K562 (cell line): ENCODE measurements around the gene AP1AR.

Experiments used
- CTCF ChIP-seq, 3 experiments: IDR thresholded peaks in 2 of 3; conservative IDR thresholded peaks in 1 of 3; 2 replicates each; pipeline ENCODE4 v1.5.1; 2011 to 2012; ENCODE audit warnings: low read length in 3 of 3, mild to moderate bottlenecking in 3 of 3, control low read depth in 2 of 3, improper control_type of control experiment in 1 of 3, inconsistent platforms in 1 of 3, low read depth in 1 of 3, mixed read lengths in 1 of 3, moderate library complexity in 1 of 3; ENCODE audit not compliant: insufficient read depth in 2 of 3
- ESRRA ChIP-seq: fragments of 450-650 bp; IDR thresholded peaks from 2 replicates; pipeline ENCODE4 v1.6.1; 2014; ENCODE audit warnings: low read depth, mild to moderate bottlenecking, moderate library complexity, borderline replicate concordance
- NBN ChIP-seq: fragments of 450-650 bp; IDR thresholded peaks from 2 replicates; pipeline ENCODE4 v1.6.1; 2016; ENCODE audit warnings: low read depth, mild to moderate bottlenecking
- REST ChIP-seq, 2 experiments: fragments of 450-650 bp; formaldehyde crosslinking in 1 of 2; IDR thresholded peaks; 2 replicates each; pipeline versions ENCODE4 v1.4.0 to v1.6.1; 2014 to 2020; ENCODE audit warnings: mild to moderate bottlenecking in 2 of 2, borderline replicate concordance in 1 of 2, low read depth in 1 of 2

GRCh38 chr4:112287258-112287989 lies 55.8 kb downstream of the AP1AR start:
- TF ChIP-seq ESRRA (no peak), REST (IDR thresholded peaks at IDR 0.05; ENCODE audit: borderline replicate concordance) (no peak), REST (CRISPR knock-in tag; IDR thresholded peaks at IDR 0.05; ENCODE audit: low read depth) (no peak), NBN (no peak), CTCF (IDR thresholded peaks at IDR 0.05 in 2 of 3, conservative IDR thresholded peaks at IDR 0.05 in 1 of 3; ENCODE audit: insufficient read depth in 2 of 3, low read depth in 1 of 3, low read length in 3 of 3) (no peak)
